GM23248 (cell line): Measurements from ENCODE around the gene AKR1C1.
"Not testable (repeated sequence)": the region's sequence is repeated elsewhere in the genome, so short reads cannot be mapped to it uniquely, and the experiment has no call there.

Source experiments
- EZH2 ChIP-seq: fragments of 200-600 bp; sonication (generic); IDR thresholded peaks from 2 replicates; pipeline ENCODE4 v1.6.1; 2018; ENCODE audit warnings: antibody characterized with exemption, mild to moderate bottlenecking; ENCODE audit not compliant: insufficient read depth, poor library complexity, severe bottlenecking
- EZH2phosphoT487 ChIP-seq: fragments of 200-600 bp; sonication (generic); IDR thresholded peaks from 2 replicates; pipeline ENCODE4 v1.6.1; 2018; ENCODE audit warnings: antibody characterized with exemption, moderate library complexity, mild to moderate bottlenecking, low read depth; ENCODE audit not compliant: insufficient read depth

GRCh38 chr10:5004501-5004900 is 41.3 kb downstream of the AKR1C1 start:
- TF ChIP-seq EZH2phosphoT487, EZH2: not testable (repeated sequence)
